ENCODE measurements around the gene AGR2.

GRCh38 chr7:16847381-16847860 is 42.6 kb upstream of the AGR2 start:
- no peak for TF ChIP-seq EZH2 (IDR thresholded peaks at IDR 0.05; ENCODE audit: insufficient read depth, low read length)
- no peak for TF ChIP-seq CTCF (IDR thresholded peaks at IDR 0.05; ENCODE audit: insufficient read depth, low read depth, low read length)
